ENCODE data around the gene MUC4. TPM values are rescaled to one million over a fixed set of nuclear protein-coding genes. Genes with fewer than 3 reads are reported as not detected.
"Not testable (repeated sequence)": the region's sequence is repeated elsewhere in the genome, so short reads cannot be mapped to it uniquely, and the experiment has no call there.

The MUC4 gene
- total and polyA plus RNA-seq, 9 of the 15 experiments (the other 6 are each of a cell fraction or from before 2014, with no cell fraction given): under 0.01 to 0.21 (median 0.10) TPM; not detected in 4

DNA sequence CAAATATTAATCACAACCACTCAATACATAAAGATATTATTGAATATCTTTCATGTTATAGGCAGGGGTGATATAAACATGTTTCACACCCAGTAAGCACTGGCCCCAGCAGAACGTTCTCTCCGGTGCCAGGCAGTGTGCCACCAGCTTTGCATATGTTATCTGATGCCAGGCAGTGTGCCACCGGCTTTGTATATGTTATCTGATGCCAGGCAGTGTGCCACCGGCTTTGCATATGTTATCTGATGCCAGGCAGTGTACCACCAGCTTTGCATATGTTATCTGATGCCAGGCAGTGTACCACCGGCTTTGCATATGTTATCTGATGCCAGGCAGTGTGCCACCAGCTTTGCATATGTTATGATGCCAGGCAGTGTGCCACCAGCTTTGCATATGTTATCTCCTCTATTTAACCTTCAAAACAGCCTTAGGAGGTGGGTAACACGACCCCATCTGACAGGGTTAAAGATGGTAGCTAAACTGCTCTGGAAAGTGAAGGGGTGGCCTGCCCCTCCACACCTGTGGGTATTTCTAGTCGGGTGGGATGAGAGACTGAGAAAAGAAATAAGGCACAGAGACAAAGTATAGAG lies 84.0 kb downstream of the MUC4 start:
- Histone ChIP-seq H3K27me3 (ENCODE audit: control insufficient read depth in 2 of 2, insufficient read depth in 2 of 2, low read length in 2 of 2) (peaks cover 19 to 48% of the 10 kb centered on the region in 2 experiments), H3K4me3 (no peak overlapping the region), H3K4me2 (ENCODE audit: insufficient read depth, low read length) (no peak overlapping the region), H3K79me2 (ENCODE audit: control insufficient read depth, insufficient read depth, low read length) (no peaks in the 10 kb centered on the region), H3K4me1 (replicated peaks in 1 of 2; ENCODE audit: control insufficient read depth in 2 of 2, insufficient read depth in 2 of 2, low read length in 2 of 2) (no peaks in the 10 kb centered on the region; a peak in 1 of 5 replicates), H3K9me3 (replicated peaks; ENCODE audit: control insufficient read depth, insufficient read depth, low read depth, low read length) (no peaks in the 10 kb centered on the region), H2AFZ (ENCODE audit: low read depth, low read length) (no peak overlapping the region), H3K27ac (ENCODE audit: extremely low read depth, low read depth, low read length) (no peak overlapping the region), H4K20me1 (replicated peaks; ENCODE audit: control insufficient read depth, insufficient read depth, low read length) (no peaks in the 10 kb centered on the region), H3K9me1 (ENCODE audit: control insufficient read depth, insufficient read depth, low read length) (no peaks in the 10 kb centered on the region), H3K9ac (ENCODE audit: insufficient read depth in 1 of 2, low read depth in 2 of 2, low read length in 2 of 2) (no peak overlapping the region), H3K36me3 (ENCODE audit: control insufficient read depth, insufficient read depth, low read length) (no peaks in the 10 kb centered on the region)
- ATAC-seq (no peak), DNase-seq (ENCODE audit: extremely low read depth in 1 of 4, low spot score in 3 of 4) (no peak), FAIRE-seq (no peak)
- no TSS peak for BruUV-seq (replicated peaks)
- intact Hi-C loops (cut with micrococcal nuclease) (no loop called here), in situ Hi-C loops (cut with MboI) (no loop called here)
- 3% methylated on average over 7 of the region's 7 CpGs for WGBS (ENCODE audit: insufficient coverage, low coverage, missing lambda C conversion rate)
- ChIA-PET CTCF (ENCODE audit: low intra/inter-chr PET ratio) (no interaction called here), POLR2A (interaction anchor here (0.8 to 2.1 kb wide), 3 partner anchors 17 to 23 kb away, joined by 3 to 6 read pairs (median 4); no protein-coding TSS in a partner anchor)
- TF ChIP-seq ZNF57 (CRISPR knock-in tag; IDR thresholded peaks at IDR 0.05) (no peak), ZNF639 (CRISPR knock-in tag; conservative IDR thresholded peaks at IDR 0.05 in 1 of 2, IDR thresholded peaks at IDR 0.05 in 1 of 2) (no peak), DPF2 (IDR thresholded peaks at IDR 0.05) (no peak), POLR3A (IDR thresholded peaks at IDR 0.05; ENCODE audit: borderline replicate concordance, extremely low read depth, insufficient read depth, insufficient read length) (no peak)

- POLR2A ChIA-PET: interaction anchor here (1.1 to 2.1 kb wide), 2 partner anchors 19 kb away, joined by 5 to 6 read pairs; no protein-coding TSS in a partner anchor
- H3K4me3 ChIP-seq; BruUV-seq (replicated peaks); ATAC-seq; H3K36me3 ChIP-seq (ENCODE audit: control insufficient read depth, insufficient read depth, low read length); DNase-seq (ENCODE audit: extremely low read depth in 1 of 4, low spot score in 3 of 4); H3K79me2 ChIP-seq (ENCODE audit: control insufficient read depth, insufficient read depth, low read length); CTCF ChIA-PET (ENCODE audit: low intra/inter-chr PET ratio); H3K4me2 ChIP-seq (ENCODE audit: insufficient read depth, low read length); H3K4me1 ChIP-seq (replicated peaks in 1 of 2; ENCODE audit: control insufficient read depth in 2 of 2, insufficient read depth in 2 of 2, low read length in 2 of 2); H3K9me3 ChIP-seq (replicated peaks; ENCODE audit: control insufficient read depth, insufficient read depth, low read depth, low read length); H2AFZ ChIP-seq (ENCODE audit: low read depth, low read length); H3K9me1 ChIP-seq (ENCODE audit: control insufficient read depth, insufficient read depth, low read length); intact Hi-C loops (cut with micrococcal nuclease); H4K20me1 ChIP-seq (replicated peaks; ENCODE audit: control insufficient read depth, insufficient read depth, low read length); in situ Hi-C loops (cut with MboI); H3K27ac ChIP-seq (ENCODE audit: extremely low read depth, low read depth, low read length): not testable (repeated sequence)
- 27% methylated on average over 28 of the region's 32 CpGs for WGBS (ENCODE audit: insufficient coverage, low coverage, missing lambda C conversion rate)
- FAIRE-seq: peak; percentile 40
- H3K9ac ChIP-seq (ENCODE audit: insufficient read depth in 1 of 2, low read depth in 2 of 2, low read length in 2 of 2): peak overlapping the region in 1 of 2 experiments; percentile 8; a peak in 1 of 4 replicates
- H3K27me3 ChIP-seq (ENCODE audit: control insufficient read depth in 2 of 2, insufficient read depth in 2 of 2, low read length in 2 of 2): peaks cover 16 to 44% of the 10 kb centered on the region in 2 experiments
Measured at GRCh38 chr3:195725916-195726740, 85.6 kb downstream of the MUC4 start.

- ATAC-seq; H3K4me1 ChIP-seq (replicated peaks in 1 of 2; ENCODE audit: control insufficient read depth in 2 of 2, insufficient read depth in 2 of 2, low read length in 2 of 2); H2AFZ ChIP-seq (ENCODE audit: low read depth, low read length); H4K20me1 ChIP-seq (replicated peaks; ENCODE audit: control insufficient read depth, insufficient read depth, low read length); BruUV-seq (replicated peaks); H3K4me3 ChIP-seq; CTCF ChIA-PET (ENCODE audit: low intra/inter-chr PET ratio); H3K79me2 ChIP-seq (ENCODE audit: control insufficient read depth, insufficient read depth, low read length); H3K27ac ChIP-seq (ENCODE audit: extremely low read depth, low read depth, low read length); H3K9me1 ChIP-seq (ENCODE audit: control insufficient read depth, insufficient read depth, low read length); DNase-seq (ENCODE audit: extremely low read depth in 1 of 4, low spot score in 3 of 4); intact Hi-C loops (cut with micrococcal nuclease); FAIRE-seq; POLR2A ChIA-PET; H3K36me3 ChIP-seq (ENCODE audit: control insufficient read depth, insufficient read depth, low read length); H3K9ac ChIP-seq (ENCODE audit: insufficient read depth in 1 of 2, low read depth in 2 of 2, low read length in 2 of 2); H3K9me3 ChIP-seq (replicated peaks; ENCODE audit: control insufficient read depth, insufficient read depth, low read depth, low read length); H3K4me2 ChIP-seq (ENCODE audit: insufficient read depth, low read length): not testable (repeated sequence)
- in situ Hi-C loops (cut with MboI): loop anchor here (25.0 kb wide), 2 partner anchors 488 to 788 kb away; partner anchors contain the start of genes RNF168, SLC51A, SMCO1 and ZDHHC19
- WGBS (ENCODE audit: insufficient coverage, low coverage, missing lambda C conversion rate): no CpG with 5 or more reads among the region's 13 CpGs
- H3K27me3 ChIP-seq (ENCODE audit: control insufficient read depth in 2 of 2, insufficient read depth in 2 of 2, low read length in 2 of 2): peaks cover 16 to 36% of the 10 kb centered on the region in 2 experiments
Measured at GRCh38 chr3:195724363-195724762, 87.4 kb downstream of the MUC4 start.

All from K562 (cell line).